WTC11 (cell line): ENCODE measurements around the gene CDC20. TPM values are rescaled to one million over a fixed set of nuclear protein-coding genes. Genes with fewer than 3 reads are reported as not detected.

Experiments used
- CBFB ChIP-seq: sonication (generic); formaldehyde crosslinking; IDR thresholded peaks from 2 replicates; pipeline ENCODE4 v1.8.1; 2022; ENCODE audit warnings: mild to moderate bottlenecking, low read depth, missing genetic modification reagents
- FOXJ3 ChIP-seq: sonication (generic); formaldehyde crosslinking; IDR thresholded peaks from 2 replicates; pipeline ENCODE4 v1.9.0; 2021; ENCODE audit warnings: missing genetic modification reagents, mild to moderate bottlenecking, borderline replicate concordance
- KAT7 ChIP-seq: sonication (generic); formaldehyde crosslinking; IDR thresholded peaks from 2 replicates; pipeline ENCODE4 v1.8.1; 2023; ENCODE audit warnings: missing genetic modification reagents, mild to moderate bottlenecking, borderline replicate concordance
- NR3C1 ChIP-seq: sonication (generic); formaldehyde crosslinking; conservative IDR thresholded peaks from 2 replicates; pipeline ENCODE4 v1.8.1; 2023; ENCODE audit warnings: low read depth, mild to moderate bottlenecking, missing genetic modification reagents
- total RNA-seq: library from RNA; stranded (reverse); gene quantifications from 3 replicates; pipeline ENCODE4 v1.2.3, GENCODE V29; 2021
- TF ChIP-seq, protein P1 (sequence below): sonication (generic); formaldehyde crosslinking; IDR thresholded peaks from 2 replicates; pipeline ENCODE4 v1.8.1; 2022; ENCODE audit warnings: low read depth, mild to moderate bottlenecking, moderate library complexity, missing genetic modification reagents, borderline replicate concordance
- TF ChIP-seq, protein P2 (sequence below): fragments of 250-450 bp; sonication (Bioruptor Pico); IDR thresholded peaks from 2 replicates; pipeline ENCODE4 v1.9.0; 2021; ENCODE audit warnings: mild to moderate bottlenecking
- TF ChIP-seq, protein P3 (sequence below): fragments of 250-450 bp; sonication (Bioruptor Pico); IDR thresholded peaks from 2 replicates; pipeline ENCODE4 v1.9.0; 2021; ENCODE audit warnings: mild to moderate bottlenecking, borderline replicate concordance
- TF ChIP-seq, protein P4 (sequence below): sonication (generic); formaldehyde crosslinking; IDR thresholded peaks from 2 replicates; pipeline ENCODE4 v1.8.1; 2023; ENCODE audit warnings: mild to moderate bottlenecking, missing genetic modification reagents
- TF ChIP-seq, protein P5 (sequence below): sonication (generic); formaldehyde crosslinking; IDR thresholded peaks from 2 replicates; pipeline ENCODE4 v1.8.1; 2023; ENCODE audit warnings: mild to moderate bottlenecking, moderate library complexity, missing genetic modification reagents
- TF ChIP-seq, protein P6 (sequence below): sonication (generic); formaldehyde crosslinking; IDR thresholded peaks from 2 replicates; pipeline ENCODE4 v1.8.1; 2023; ENCODE audit warnings: mild to moderate bottlenecking, missing genetic modification reagents, borderline replicate concordance
- TF ChIP-seq, protein P7 (sequence below): sonication (generic); formaldehyde crosslinking; IDR thresholded peaks from 2 replicates; pipeline ENCODE4 v1.8.0; 2023; ENCODE audit warnings: missing genetic modification reagents, mild to moderate bottlenecking, borderline replicate concordance

CDC20 gene
- total RNA-seq, 1 experiment from 2014 or later: 280 TPM

DNA sequence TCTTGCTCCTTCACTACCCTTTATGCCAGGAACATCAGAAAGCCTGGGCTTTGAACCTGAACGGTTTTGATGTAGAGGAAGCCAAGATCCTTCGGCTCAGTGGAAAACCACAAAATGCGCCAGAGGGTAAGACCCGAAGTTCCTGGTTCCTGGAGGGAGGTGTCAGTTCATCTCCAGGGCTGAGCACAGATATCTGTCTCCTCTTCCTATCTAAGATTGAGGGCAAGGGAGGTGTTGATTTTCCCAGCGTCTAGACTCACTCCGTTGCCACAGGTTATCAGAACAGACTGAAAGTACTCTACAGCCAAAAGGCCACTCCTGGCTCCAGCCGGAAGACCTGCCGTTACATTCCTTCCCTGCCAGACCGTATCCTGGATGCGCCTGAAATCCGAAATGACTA is 915 bp downstream of the CDC20 start (continued):
- TF ChIP-seq, protein P1, sequence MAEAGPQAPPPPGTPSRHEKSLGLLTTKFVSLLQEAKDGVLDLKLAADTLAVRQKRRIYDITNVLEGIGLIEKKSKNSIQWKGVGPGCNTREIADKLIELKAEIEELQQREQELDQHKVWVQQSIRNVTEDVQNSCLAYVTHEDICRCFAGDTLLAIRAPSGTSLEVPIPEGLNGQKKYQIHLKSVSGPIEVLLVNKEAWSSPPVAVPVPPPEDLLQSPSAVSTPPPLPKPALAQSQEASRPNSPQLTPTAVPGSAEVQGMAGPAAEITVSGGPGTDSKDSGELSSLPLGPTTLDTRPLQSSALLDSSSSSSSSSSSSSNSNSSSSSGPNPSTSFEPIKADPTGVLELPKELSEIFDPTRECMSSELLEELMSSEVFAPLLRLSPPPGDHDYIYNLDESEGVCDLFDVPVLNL (CRISPR knock-in tag): no peak
- TF ChIP-seq KAT7 (no peak), FOXJ3 (CRISPR knock-in tag) (no peak), CBFB (CRISPR knock-in tag) (no peak), NR3C1 (no peak)
- TF ChIP-seq, protein P2, sequence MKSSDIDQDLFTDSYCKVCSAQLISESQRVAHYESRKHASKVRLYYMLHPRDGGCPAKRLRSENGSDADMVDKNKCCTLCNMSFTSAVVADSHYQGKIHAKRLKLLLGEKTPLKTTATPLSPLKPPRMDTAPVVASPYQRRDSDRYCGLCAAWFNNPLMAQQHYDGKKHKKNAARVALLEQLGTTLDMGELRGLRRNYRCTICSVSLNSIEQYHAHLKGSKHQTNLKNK (CRISPR knock-in tag): no peak
- TF ChIP-seq, protein P3, sequence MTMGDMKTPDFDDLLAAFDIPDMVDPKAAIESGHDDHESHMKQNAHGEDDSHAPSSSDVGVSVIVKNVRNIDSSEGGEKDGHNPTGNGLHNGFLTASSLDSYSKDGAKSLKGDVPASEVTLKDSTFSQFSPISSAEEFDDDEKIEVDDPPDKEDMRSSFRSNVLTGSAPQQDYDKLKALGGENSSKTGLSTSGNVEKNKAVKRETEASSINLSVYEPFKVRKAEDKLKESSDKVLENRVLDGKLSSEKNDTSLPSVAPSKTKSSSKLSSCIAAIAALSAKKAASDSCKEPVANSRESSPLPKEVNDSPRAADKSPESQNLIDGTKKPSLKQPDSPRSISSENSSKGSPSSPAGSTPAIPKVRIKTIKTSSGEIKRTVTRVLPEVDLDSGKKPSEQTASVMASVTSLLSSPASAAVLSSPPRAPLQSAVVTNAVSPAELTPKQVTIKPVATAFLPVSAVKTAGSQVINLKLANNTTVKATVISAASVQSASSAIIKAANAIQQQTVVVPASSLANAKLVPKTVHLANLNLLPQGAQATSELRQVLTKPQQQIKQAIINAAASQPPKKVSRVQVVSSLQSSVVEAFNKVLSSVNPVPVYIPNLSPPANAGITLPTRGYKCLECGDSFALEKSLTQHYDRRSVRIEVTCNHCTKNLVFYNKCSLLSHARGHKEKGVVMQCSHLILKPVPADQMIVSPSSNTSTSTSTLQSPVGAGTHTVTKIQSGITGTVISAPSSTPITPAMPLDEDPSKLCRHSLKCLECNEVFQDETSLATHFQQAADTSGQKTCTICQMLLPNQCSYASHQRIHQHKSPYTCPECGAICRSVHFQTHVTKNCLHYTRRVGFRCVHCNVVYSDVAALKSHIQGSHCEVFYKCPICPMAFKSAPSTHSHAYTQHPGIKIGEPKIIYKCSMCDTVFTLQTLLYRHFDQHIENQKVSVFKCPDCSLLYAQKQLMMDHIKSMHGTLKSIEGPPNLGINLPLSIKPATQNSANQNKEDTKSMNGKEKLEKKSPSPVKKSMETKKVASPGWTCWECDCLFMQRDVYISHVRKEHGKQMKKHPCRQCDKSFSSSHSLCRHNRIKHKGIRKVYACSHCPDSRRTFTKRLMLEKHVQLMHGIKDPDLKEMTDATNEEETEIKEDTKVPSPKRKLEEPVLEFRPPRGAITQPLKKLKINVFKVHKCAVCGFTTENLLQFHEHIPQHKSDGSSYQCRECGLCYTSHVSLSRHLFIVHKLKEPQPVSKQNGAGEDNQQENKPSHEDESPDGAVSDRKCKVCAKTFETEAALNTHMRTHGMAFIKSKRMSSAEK: no peak
- TF ChIP-seq, protein P4, sequence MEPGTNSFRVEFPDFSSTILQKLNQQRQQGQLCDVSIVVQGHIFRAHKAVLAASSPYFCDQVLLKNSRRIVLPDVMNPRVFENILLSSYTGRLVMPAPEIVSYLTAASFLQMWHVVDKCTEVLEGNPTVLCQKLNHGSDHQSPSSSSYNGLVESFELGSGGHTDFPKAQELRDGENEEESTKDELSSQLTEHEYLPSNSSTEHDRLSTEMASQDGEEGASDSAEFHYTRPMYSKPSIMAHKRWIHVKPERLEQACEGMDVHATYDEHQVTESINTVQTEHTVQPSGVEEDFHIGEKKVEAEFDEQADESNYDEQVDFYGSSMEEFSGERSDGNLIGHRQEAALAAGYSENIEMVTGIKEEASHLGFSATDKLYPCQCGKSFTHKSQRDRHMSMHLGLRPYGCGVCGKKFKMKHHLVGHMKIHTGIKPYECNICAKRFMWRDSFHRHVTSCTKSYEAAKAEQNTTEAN (CRISPR knock-in tag): no peak
- TF ChIP-seq, protein P5, sequence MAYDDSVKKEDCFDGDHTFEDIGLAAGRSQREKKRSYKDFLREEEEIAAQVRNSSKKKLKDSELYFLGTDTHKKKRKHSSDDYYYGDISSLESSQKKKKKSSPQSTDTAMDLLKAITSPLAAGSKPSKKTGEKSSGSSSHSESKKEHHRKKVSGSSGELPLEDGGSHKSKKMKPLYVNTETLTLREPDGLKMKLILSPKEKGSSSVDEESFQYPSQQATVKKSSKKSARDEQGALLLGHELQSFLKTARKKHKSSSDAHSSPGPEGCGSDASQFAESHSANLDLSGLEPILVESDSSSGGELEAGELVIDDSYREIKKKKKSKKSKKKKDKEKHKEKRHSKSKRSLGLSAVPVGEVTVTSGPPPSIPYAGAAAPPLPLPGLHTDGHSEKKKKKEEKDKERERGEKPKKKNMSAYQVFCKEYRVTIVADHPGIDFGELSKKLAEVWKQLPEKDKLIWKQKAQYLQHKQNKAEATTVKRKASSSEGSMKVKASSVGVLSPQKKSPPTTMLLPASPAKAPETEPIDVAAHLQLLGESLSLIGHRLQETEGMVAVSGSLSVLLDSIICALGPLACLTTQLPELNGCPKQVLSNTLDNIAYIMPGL: no peak
- TF ChIP-seq, protein P6, sequence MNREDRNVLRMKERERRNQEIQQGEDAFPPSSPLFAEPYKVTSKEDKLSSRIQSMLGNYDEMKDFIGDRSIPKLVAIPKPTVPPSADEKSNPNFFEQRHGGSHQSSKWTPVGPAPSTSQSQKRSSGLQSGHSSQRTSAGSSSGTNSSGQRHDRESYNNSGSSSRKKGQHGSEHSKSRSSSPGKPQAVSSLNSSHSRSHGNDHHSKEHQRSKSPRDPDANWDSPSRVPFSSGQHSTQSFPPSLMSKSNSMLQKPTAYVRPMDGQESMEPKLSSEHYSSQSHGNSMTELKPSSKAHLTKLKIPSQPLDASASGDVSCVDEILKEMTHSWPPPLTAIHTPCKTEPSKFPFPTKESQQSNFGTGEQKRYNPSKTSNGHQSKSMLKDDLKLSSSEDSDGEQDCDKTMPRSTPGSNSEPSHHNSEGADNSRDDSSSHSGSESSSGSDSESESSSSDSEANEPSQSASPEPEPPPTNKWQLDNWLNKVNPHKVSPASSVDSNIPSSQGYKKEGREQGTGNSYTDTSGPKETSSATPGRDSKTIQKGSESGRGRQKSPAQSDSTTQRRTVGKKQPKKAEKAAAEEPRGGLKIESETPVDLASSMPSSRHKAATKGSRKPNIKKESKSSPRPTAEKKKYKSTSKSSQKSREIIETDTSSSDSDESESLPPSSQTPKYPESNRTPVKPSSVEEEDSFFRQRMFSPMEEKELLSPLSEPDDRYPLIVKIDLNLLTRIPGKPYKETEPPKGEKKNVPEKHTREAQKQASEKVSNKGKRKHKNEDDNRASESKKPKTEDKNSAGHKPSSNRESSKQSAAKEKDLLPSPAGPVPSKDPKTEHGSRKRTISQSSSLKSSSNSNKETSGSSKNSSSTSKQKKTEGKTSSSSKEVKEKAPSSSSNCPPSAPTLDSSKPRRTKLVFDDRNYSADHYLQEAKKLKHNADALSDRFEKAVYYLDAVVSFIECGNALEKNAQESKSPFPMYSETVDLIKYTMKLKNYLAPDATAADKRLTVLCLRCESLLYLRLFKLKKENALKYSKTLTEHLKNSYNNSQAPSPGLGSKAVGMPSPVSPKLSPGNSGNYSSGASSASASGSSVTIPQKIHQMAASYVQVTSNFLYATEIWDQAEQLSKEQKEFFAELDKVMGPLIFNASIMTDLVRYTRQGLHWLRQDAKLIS (CRISPR knock-in tag): no peak
- TF ChIP-seq, protein P7, sequence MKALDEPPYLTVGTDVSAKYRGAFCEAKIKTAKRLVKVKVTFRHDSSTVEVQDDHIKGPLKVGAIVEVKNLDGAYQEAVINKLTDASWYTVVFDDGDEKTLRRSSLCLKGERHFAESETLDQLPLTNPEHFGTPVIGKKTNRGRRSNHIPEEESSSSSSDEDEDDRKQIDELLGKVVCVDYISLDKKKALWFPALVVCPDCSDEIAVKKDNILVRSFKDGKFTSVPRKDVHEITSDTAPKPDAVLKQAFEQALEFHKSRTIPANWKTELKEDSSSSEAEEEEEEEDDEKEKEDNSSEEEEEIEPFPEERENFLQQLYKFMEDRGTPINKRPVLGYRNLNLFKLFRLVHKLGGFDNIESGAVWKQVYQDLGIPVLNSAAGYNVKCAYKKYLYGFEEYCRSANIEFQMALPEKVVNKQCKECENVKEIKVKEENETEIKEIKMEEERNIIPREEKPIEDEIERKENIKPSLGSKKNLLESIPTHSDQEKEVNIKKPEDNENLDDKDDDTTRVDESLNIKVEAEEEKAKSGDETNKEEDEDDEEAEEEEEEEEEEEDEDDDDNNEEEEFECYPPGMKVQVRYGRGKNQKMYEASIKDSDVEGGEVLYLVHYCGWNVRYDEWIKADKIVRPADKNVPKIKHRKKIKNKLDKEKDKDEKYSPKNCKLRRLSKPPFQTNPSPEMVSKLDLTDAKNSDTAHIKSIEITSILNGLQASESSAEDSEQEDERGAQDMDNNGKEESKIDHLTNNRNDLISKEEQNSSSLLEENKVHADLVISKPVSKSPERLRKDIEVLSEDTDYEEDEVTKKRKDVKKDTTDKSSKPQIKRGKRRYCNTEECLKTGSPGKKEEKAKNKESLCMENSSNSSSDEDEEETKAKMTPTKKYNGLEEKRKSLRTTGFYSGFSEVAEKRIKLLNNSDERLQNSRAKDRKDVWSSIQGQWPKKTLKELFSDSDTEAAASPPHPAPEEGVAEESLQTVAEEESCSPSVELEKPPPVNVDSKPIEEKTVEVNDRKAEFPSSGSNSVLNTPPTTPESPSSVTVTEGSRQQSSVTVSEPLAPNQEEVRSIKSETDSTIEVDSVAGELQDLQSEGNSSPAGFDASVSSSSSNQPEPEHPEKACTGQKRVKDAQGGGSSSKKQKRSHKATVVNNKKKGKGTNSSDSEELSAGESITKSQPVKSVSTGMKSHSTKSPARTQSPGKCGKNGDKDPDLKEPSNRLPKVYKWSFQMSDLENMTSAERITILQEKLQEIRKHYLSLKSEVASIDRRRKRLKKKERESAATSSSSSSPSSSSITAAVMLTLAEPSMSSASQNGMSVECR (CRISPR knock-in tag): no peak
